HepG2 (cell line): ENCODE results near the gene GABRR3. TPM values are rescaled to one million over a fixed set of nuclear protein-coding genes. Genes with fewer than 3 reads are reported as not detected.

ENCODE experiments used
- ARID4A ChIP-seq: sonication (generic); formaldehyde crosslinking; IDR thresholded peaks from 2 replicates; pipeline ENCODE4 v1.5.0; 2020; ENCODE audit warnings: mild to moderate bottlenecking, missing genetic modification reagents, borderline replicate concordance
- BRF2 ChIP-seq: sonication (generic); formaldehyde crosslinking; IDR thresholded peaks from 2 replicates; pipeline ENCODE4 v1.8.1; 2022; ENCODE audit warnings: mild to moderate bottlenecking, missing genetic modification reagents
- DNMT1 ChIP-seq: sonication (generic); formaldehyde crosslinking; IDR thresholded peaks from 2 replicates; pipeline ENCODE4 v1.5.1; 2020; ENCODE audit warnings: mild to moderate bottlenecking, missing genetic modification reagents
- ELK4 ChIP-seq: sonication (generic); formaldehyde crosslinking; IDR thresholded peaks from 2 replicates; pipeline ENCODE4 v1.9.0; 2021; ENCODE audit warnings: missing genetic modification reagents, borderline replicate concordance
- GLI4 ChIP-seq: sonication (generic); formaldehyde crosslinking; IDR thresholded peaks from 2 replicates; pipeline ENCODE4 v1.5.1; 2020; ENCODE audit warnings: missing genetic modification reagents, mild to moderate bottlenecking, moderate library complexity, borderline replicate concordance
- HNRNPUL1 ChIP-seq: fragments of 200-400 bp; formaldehyde crosslinking; IDR thresholded peaks from 2 replicates; pipeline ENCODE4 v1.6.1; 2017; ENCODE audit warnings: low read depth, mild to moderate bottlenecking, low read length, moderate library complexity
- MXI1 ChIP-seq: IDR thresholded peaks from 3 replicates; pipeline ENCODE4 v1.6.1; 2012; ENCODE audit warnings: low read depth, low read length, inconsistent platforms, borderline replicate concordance
- NFE2L1 ChIP-seq: sonication (generic); formaldehyde crosslinking; IDR thresholded peaks from 2 replicates; pipeline ENCODE4 v1.4.0; 2020; ENCODE audit warnings: missing genetic modification reagents, mild to moderate bottlenecking, borderline replicate concordance
- RELA ChIP-seq: sonication (generic); formaldehyde crosslinking; IDR thresholded peaks from 2 replicates; pipeline ENCODE4 v1.4.0; 2020; ENCODE audit warnings: missing genetic modification reagents
- RNF2 ChIP-seq: fragments of 450-650 bp; conservative IDR thresholded peaks from 2 replicates; pipeline ENCODE4 v1.6.1; 2016; ENCODE audit warnings: low read depth
- SATB2 ChIP-seq: sonication (generic); formaldehyde crosslinking; IDR thresholded peaks from 2 replicates; pipeline ENCODE4 v1.5.0; 2020; ENCODE audit warnings: missing genetic modification reagents
- TEAD3 ChIP-seq: optimal IDR thresholded peaks from 2 replicates; pipeline ENCODE3; 2016; ENCODE audit warnings: borderline replicate concordance
- ZBTB49 ChIP-seq: sonication (generic); formaldehyde crosslinking; IDR thresholded peaks from 2 replicates; pipeline ENCODE4 v1.4.0; 2020; ENCODE audit warnings: missing genetic modification reagents, borderline replicate concordance
- ZBTB8A ChIP-seq: sonication (generic); formaldehyde crosslinking; IDR thresholded peaks from 2 replicates; pipeline ENCODE4 v1.4.0; 2020; ENCODE audit warnings: mild to moderate bottlenecking, low read depth, missing genetic modification reagents, borderline replicate concordance
- ZNF292 ChIP-seq: sonication (generic); formaldehyde crosslinking; IDR thresholded peaks from 2 replicates; pipeline ENCODE4 v1.8.1; 2022; ENCODE audit warnings: mild to moderate bottlenecking, low read depth, missing genetic modification reagents, borderline replicate concordance
- ZNF34 ChIP-seq: sonication (generic); formaldehyde crosslinking; IDR thresholded peaks from 2 replicates; pipeline ENCODE4 v1.4.0; 2020; ENCODE audit warnings: mild to moderate bottlenecking, missing genetic modification reagents, borderline replicate concordance
- ZSCAN22 ChIP-seq: sonication (generic); formaldehyde crosslinking; IDR thresholded peaks from 2 replicates; pipeline ENCODE4 v1.4.0; 2020; ENCODE audit warnings: mild to moderate bottlenecking, missing genetic modification reagents
- polyA plus RNA-seq, 8 experiments: library from polyadenylated mRNA; depleted of rRNA in 3 of 8; stranded (reverse) in 7 of 8; unstranded in 1 of 8; fragments of >200 nt; fragmentation: Illumina TruSeq in 4 of 8; extraction: Trizol in 4 of 8; gene quantifications; 2 replicates each; pipeline versions ENCODE4 v1.2.1 to v1.2.3, GENCODE V29; 2011 to 2016; ENCODE audit warnings: low read depth in 4 of 8, missing spikeins in 1 of 8, mixed read lengths in 1 of 8; ENCODE audit not compliant: insufficient read depth in 1 of 8
- total RNA-seq, 5 experiments: library from RNA; depleted of rRNA; stranded (reverse); fragments of >200 nt; fragmentation: Illumina TruSeq; extraction: Trizol; gene quantifications; 2 replicates each; pipeline ENCODE4 v1.2.3, GENCODE V29; 2016; ENCODE audit warnings: low read depth in 1 of 5

The GABRR3 gene
- total and polyA plus RNA-seq, 2 of the 13 experiments (the other 11 are each of a cell fraction or from before 2014, with no cell fraction given), result 0.42 to 0.83 TPM

GRCh38 chr3:97971679-97972567 lies 63.2 kb downstream of the GABRR3 start, which contains the start of gene RIOX2 (continued):
- TF ChIP-seq ARID4A (CRISPR knock-in tag), result peak; percentile 92
- no peak for TF ChIP-seq ZNF34 (CRISPR knock-in tag)
- peak; percentile 19 for TF ChIP-seq TEAD3
- TF ChIP-seq RNF2, result 0 out of 2 replicates have a peak, but pooled peaks have one; percentile 32
- TF ChIP-seq MXI1, result peak; percentile 93; the same call in 2 of the 3 replicates
- no peak for TF ChIP-seq ZSCAN22 (CRISPR knock-in tag)
- TF ChIP-seq SATB2 (CRISPR knock-in tag), result no peak
- TF ChIP-seq ZBTB49 (CRISPR knock-in tag), result no peak
- no peak for TF ChIP-seq NFE2L1 (CRISPR knock-in tag)
- no peak for TF ChIP-seq RELA (CRISPR knock-in tag)
- no peak; the same call in 1 of the 2 replicates for TF ChIP-seq BRF2 (CRISPR knock-in tag)
- no peak for TF ChIP-seq HNRNPUL1
- TF ChIP-seq DNMT1 (CRISPR knock-in tag), result no peak
- TF ChIP-seq ZNF292, result peak; percentile 92
- peak; percentile 13; the same call in 1 of the 2 replicates for TF ChIP-seq GLI4
- no peak for TF ChIP-seq ZBTB8A (CRISPR knock-in tag)
- no peak for TF ChIP-seq ELK4 (CRISPR knock-in tag)
